Heart left ventricle (tissue), 13 donors: ENCODE data around the gene NNMT.

Experiments
- CTCF ChIP-seq, 12 donors: fragments of 200-600 bp; sonication (generic) in 4 of 12; IDR thresholded peaks; one replicate each; pipeline versions ENCODE4 v1.5.0 to v1.8.0; 2018 to 2022; ENCODE audit warnings: antibody characterized with exemption in 12 of 12, mild to moderate bottlenecking in 5 of 12
- POLR2A ChIP-seq, 2 donors: fragments of 450-650 bp; IDR thresholded peaks; one replicate each; pipeline ENCODE4 v1.6.1; 2017; ENCODE audit warnings: antibody characterized with exemption in 2 of 2, mild to moderate bottlenecking in 2 of 2, moderate library complexity in 2 of 2
- donor health status: ischemic (EF 13 %, LVEDD 7.1; RV severe dilation, severe dysfunction).
- donor health status: DM: no; HTN: yes; CAD: no.
- donor health status: DM: no; HTN: no; CAD: no.
- donor health status: ischemic (EF 25% LVEDD 6.9; RV normal size, moderate dysfunction).
- donor health status: ischemic (EF 25% LVEDD 5.7; RV mildly dilated, moderate dysfunction).
- donor health status: ischemic (EF 35%, LVEDD 5.7; RV mildly dilated, moderate dysfunction).
- donor health status: nonischemic (EF 11% LVEDD 7.7; RV severe dilation, severe dysfunction).
- donor health status: DM: yes; HTN: yes; CAD: no.
- donor health status: PGD.
- donor health status: ischemic (EF 29% LVEDD 5.4; RV normal size, mild dysfunction).
- donor health status: nonischemic (EF 23%, LVEDD 6.1; RV moderate dilation, normal function).

GRCh38 chr11:114319716-114320328 lies 23.6 kb downstream of the NNMT start:
- TF ChIP-seq CTCF (IDR thresholded peaks at IDR 0.05) (no peak), POLR2A (IDR thresholded peaks at IDR 0.05) (no peak)
